Measurements from ENCODE around the gene SUDS3. TPM values are rescaled to one million over a fixed set of nuclear protein-coding genes. Genes with fewer than 3 reads are reported as not detected.

Gene SUDS3
- polyA plus RNA-seq, 1 donor from 2014 or later: 67.9 TPM

DNA sequence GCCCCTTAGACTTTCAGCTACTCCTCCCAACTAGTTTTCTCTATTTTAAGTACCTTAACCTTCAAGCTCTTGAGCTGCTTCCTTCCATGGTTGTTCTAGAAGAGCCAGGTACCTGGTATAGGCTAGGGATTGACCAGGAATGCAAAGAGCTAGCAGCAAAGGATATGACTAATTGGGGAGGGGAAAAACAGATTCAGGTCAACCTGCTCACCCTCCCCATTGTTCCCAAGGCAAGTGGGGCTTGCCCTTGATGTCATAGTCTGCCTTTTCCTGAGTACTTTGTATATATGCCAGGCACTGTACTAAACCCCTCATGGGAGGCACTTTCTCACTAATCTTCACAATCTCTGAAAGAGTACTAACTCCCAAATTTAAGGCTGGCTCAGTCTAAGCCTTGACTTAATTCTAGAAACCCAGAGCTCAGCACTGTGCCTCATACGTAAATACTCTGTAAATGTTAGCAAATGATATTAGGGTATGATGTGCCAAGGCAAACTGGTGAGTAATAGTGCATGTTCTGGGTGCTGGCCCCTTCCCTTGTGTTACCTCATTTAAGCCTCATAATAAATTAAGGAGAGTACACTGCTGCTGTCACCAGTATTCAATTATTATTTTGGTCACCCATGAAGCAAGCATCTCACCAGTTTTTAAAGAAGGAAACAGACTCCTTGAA lies 42.2 kb downstream of the SUDS3 start (continued):
- TF ChIP-seq RAD21 (conservative IDR thresholded peaks at IDR 0.05) (no peak), MXI1 (conservative IDR thresholded peaks at IDR 0.05; ENCODE audit: poor library complexity, severe bottlenecking) (no peak), EP300 (conservative IDR thresholded peaks at IDR 0.05; ENCODE audit: poor library complexity, severe bottlenecking) (no peak), POLR2AphosphoS5 (IDR thresholded peaks at IDR 0.05) (no peak)

- no peaks in the 10 kb centered on the region for H4K20me1 ChIP-seq (ENCODE audit: insufficient read depth)
- no peak overlapping the region for H3K4me2 ChIP-seq (ENCODE audit: low read length)
- no peaks in the 10 kb centered on the region for H3F3A ChIP-seq (ENCODE audit: insufficient read depth, low read length, poor library complexity, severe bottlenecking)
- H3K27me3 ChIP-seq (ENCODE audit: insufficient read depth, low read depth, low read length): no peaks in the 10 kb centered on the region
- H2AFZ ChIP-seq (ENCODE audit: low read depth, low read length): no peak overlapping the region
- H3K9me2 ChIP-seq (ENCODE audit: insufficient read depth, low read length): no peaks in the 10 kb centered on the region
- no peaks in the 10 kb centered on the region for H3K79me2 ChIP-seq (replicated peaks; ENCODE audit: insufficient read depth, low read length)
- TF ChIP-seq EP300 (conservative IDR thresholded peaks at IDR 0.05; ENCODE audit: poor library complexity, severe bottlenecking) (no peak), RAD21 (conservative IDR thresholded peaks at IDR 0.05) (no peak), SMC3 (conservative IDR thresholded peaks at IDR 0.05; ENCODE audit: poor library complexity) (no peak), TAF1 (IDR thresholded peaks at IDR 0.05; ENCODE audit: low read depth) (no peak), MXI1 (conservative IDR thresholded peaks at IDR 0.05; ENCODE audit: poor library complexity, severe bottlenecking) (no peak), CTCF (IDR thresholded peaks at IDR 0.05; ENCODE audit: poor library complexity, severe bottlenecking) (no peak), POLR2AphosphoS5 (IDR thresholded peaks at IDR 0.05) (no peak), EZH2 (IDR thresholded peaks at IDR 0.05; ENCODE audit: borderline replicate concordance, insufficient read depth, low read length, poor library complexity, severe bottlenecking) (no peak)
- TF ChIP-seq, protein P1, sequence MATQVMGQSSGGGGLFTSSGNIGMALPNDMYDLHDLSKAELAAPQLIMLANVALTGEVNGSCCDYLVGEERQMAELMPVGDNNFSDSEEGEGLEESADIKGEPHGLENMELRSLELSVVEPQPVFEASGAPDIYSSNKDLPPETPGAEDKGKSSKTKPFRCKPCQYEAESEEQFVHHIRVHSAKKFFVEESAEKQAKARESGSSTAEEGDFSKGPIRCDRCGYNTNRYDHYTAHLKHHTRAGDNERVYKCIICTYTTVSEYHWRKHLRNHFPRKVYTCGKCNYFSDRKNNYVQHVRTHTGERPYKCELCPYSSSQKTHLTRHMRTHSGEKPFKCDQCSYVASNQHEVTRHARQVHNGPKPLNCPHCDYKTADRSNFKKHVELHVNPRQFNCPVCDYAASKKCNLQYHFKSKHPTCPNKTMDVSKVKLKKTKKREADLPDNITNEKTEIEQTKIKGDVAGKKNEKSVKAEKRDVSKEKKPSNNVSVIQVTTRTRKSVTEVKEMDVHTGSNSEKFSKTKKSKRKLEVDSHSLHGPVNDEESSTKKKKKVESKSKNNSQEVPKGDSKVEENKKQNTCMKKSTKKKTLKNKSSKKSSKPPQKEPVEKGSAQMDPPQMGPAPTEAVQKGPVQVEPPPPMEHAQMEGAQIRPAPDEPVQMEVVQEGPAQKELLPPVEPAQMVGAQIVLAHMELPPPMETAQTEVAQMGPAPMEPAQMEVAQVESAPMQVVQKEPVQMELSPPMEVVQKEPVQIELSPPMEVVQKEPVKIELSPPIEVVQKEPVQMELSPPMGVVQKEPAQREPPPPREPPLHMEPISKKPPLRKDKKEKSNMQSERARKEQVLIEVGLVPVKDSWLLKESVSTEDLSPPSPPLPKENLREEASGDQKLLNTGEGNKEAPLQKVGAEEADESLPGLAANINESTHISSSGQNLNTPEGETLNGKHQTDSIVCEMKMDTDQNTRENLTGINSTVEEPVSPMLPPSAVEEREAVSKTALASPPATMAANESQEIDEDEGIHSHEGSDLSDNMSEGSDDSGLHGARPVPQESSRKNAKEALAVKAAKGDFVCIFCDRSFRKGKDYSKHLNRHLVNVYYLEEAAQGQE (IDR thresholded peaks at IDR 0.05; ENCODE audit: borderline replicate concordance): no peak
- H3K27ac ChIP-seq (ENCODE audit: low read length): no peak overlapping the region
- H3K9me3 ChIP-seq (ENCODE audit: low read length): no peaks in the 10 kb centered on the region
- H3K9ac ChIP-seq (ENCODE audit: low read length): no peak overlapping the region
- H3K36me3 ChIP-seq (ENCODE audit: insufficient read depth, low read length): peaks cover 7% of the 10 kb centered on the region
- no peak overlapping the region for H3K4me3 ChIP-seq (ENCODE audit: low read length)
Measured at GRCh38 chr12:118420673-118421072, 44.3 kb downstream of the SUDS3 start.

DNA sequence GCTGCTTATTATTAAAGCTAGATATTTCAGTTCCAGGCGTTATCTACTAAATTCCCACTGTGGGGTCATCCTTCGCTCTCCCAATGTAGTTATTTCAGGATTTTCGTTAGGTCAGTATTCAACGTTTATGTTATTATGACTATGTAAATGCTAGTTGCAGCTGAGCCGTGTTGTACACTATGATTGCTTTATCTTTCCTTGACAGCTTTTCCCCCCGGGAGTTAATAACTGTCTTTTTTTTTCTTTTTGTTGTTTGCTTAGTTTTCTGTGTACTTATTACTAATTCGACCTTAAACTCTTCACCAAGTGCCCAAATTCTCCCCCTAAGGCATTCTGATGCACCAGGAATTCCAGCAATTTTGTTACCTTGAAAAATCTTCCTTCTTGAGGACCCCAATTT lies 48.5 kb downstream of the SUDS3 start:
- no peaks in the 10 kb centered on the region for H3K79me2 ChIP-seq (replicated peaks; ENCODE audit: insufficient read depth, low read length)
- TF ChIP-seq RAD21 (conservative IDR thresholded peaks at IDR 0.05): no peak
- no peak for TF ChIP-seq SMC3 (conservative IDR thresholded peaks at IDR 0.05; ENCODE audit: poor library complexity)
- TF ChIP-seq, protein P1 (IDR thresholded peaks at IDR 0.05; ENCODE audit: borderline replicate concordance): no peak
- TF ChIP-seq EP300 (conservative IDR thresholded peaks at IDR 0.05; ENCODE audit: poor library complexity, severe bottlenecking): no peak
- TF ChIP-seq TAF1 (IDR thresholded peaks at IDR 0.05; ENCODE audit: low read depth): no peak
- no peak for TF ChIP-seq MXI1 (conservative IDR thresholded peaks at IDR 0.05; ENCODE audit: poor library complexity, severe bottlenecking)
- no peak for TF ChIP-seq POLR2AphosphoS5 (IDR thresholded peaks at IDR 0.05)
- H3K27me3 ChIP-seq (ENCODE audit: insufficient read depth, low read depth, low read length): no peaks in the 10 kb centered on the region

More for the DNA sequence above, 48.5 kb downstream of the SUDS3 start:
- H3K9me2 ChIP-seq (ENCODE audit: insufficient read depth, low read length): no peaks in the 10 kb centered on the region
- no peak overlapping the region for H3K9ac ChIP-seq (ENCODE audit: low read length)
- H3F3A ChIP-seq (ENCODE audit: insufficient read depth, low read length, poor library complexity, severe bottlenecking): no peaks in the 10 kb centered on the region
- no peak overlapping the region for H3K4me2 ChIP-seq (ENCODE audit: low read length)
- H4K20me1 ChIP-seq (ENCODE audit: insufficient read depth): no peaks in the 10 kb centered on the region
- H2AFZ ChIP-seq (ENCODE audit: low read depth, low read length): no peak overlapping the region
- no peak overlapping the region for H3K27ac ChIP-seq (ENCODE audit: low read length)
- no peaks in the 10 kb centered on the region for H3K9me3 ChIP-seq (ENCODE audit: low read length)
- H3K4me3 ChIP-seq (ENCODE audit: low read length): no peak overlapping the region
- no peaks in the 10 kb centered on the region for H3K36me3 ChIP-seq (ENCODE audit: insufficient read depth, low read length)

Data from neural cell (in vitro differentiated cells).